Esophagus muscularis mucosa (tissue), 4 donors: ENCODE measurements around the gene TRMU. TPM values are rescaled to one million over a fixed set of nuclear protein-coding genes. Genes with fewer than 3 reads are reported as not detected.
A peak's percentile ranks its signal among the peaks of the same experiment; 100 is the strongest.

Experiments
- DNase-seq: peaks from one replicate; pipeline ENCODE4 v3.0.0-alpha.2; 2017; ENCODE audit errors: extremely low spot score
- H3K27ac ChIP-seq, 4 donors: fragments of 200-600 bp; sonication (generic); replicated peaks in 1 of 4; 1 replicate in 3 of 4; 2 replicates in 1 of 4; pipeline ENCODE4 v1.5.1; 2016 to 2019; ENCODE audit warnings: mild to moderate bottlenecking in 1 of 4
- H3K27me3 ChIP-seq, 4 donors: fragments of 200-600 bp; sonication (generic); one replicate each; pipeline versions ENCODE4 v1.5.1 to v1.6.0; 2016 to 2019
- H3K36me3 ChIP-seq, 4 donors: fragments of 200-600 bp; sonication (generic); one replicate each; pipeline ENCODE4 v1.5.1; 2016 to 2019
- H3K4me1 ChIP-seq, 4 donors: fragments of 200-600 bp; sonication (generic); one replicate each; pipeline ENCODE4 v1.5.1; 2016 to 2019
- H3K4me3 ChIP-seq, 4 donors: fragments of 200-600 bp; sonication (generic); 1 replicate in 2 of 4; 2 replicates in 2 of 4; pipeline ENCODE4 v1.5.1; 2016 to 2019; ENCODE audit warnings: mild to moderate bottlenecking in 4 of 4, moderate library complexity in 1 of 4
- H3K9me3 ChIP-seq, 4 donors: fragments of 200-600 bp; sonication (generic); 1 replicate in 3 of 4; 2 replicates in 1 of 4; pipeline ENCODE4 v1.5.1; 2016 to 2019
- EP300 ChIP-seq: sonication (generic); formaldehyde crosslinking; IDR thresholded peaks from one replicate; pipeline ENCODE4 v1.6.1; 2017; ENCODE audit warnings: antibody characterized with exemption
- POLR2A ChIP-seq: fragments of 450-650 bp; IDR thresholded peaks from one replicate; pipeline ENCODE4 v1.6.1; 2017; ENCODE audit warnings: antibody characterized with exemption, moderate library complexity, mild to moderate bottlenecking, low read depth
- POLR2AphosphoS5 ChIP-seq, 2 donors: sonication (generic); formaldehyde crosslinking; IDR thresholded peaks; one replicate each; pipeline ENCODE4 v1.6.1; 2017; ENCODE audit warnings: antibody characterized with exemption in 2 of 2
- WGBS: methylation state at CpG from one replicate; pipeline ENCODE4 v1.1.5; 2018; 5-methylcytosine and 5-hydroxymethylcytosine counted together
- intact Hi-C: fragments of 100-400 bp; cut with DNase I; formaldehyde crosslinking; loops from one replicate; pipeline ENCODE4 v1.15.1; 2023
- total RNA-seq, 4 donors: library from RNA; depleted of rRNA; stranded (reverse); fragments of >200 nt; gene quantifications; one replicate each; pipeline versions ENCODE4 v1.1.0 to v1.2.1, GENCODE V29; 2016
- TF ChIP-seq, protein P1 (sequence below), 3 experiments: fragments of 200-600 bp in 2 of 3; fragments of 450-650 bp in 1 of 3; sonication (generic) in 2 of 3; IDR thresholded peaks; one replicate each; pipeline ENCODE4 v1.5.1; 2017 to 2019; ENCODE audit warnings: antibody characterized with exemption in 3 of 3, mild to moderate bottlenecking in 2 of 3, moderate library complexity in 1 of 3

The TRMU gene
- total RNA-seq, 4 donors from 2014 or later: 18.1 to 23.6 (median 20.6) TPM

DNA sequence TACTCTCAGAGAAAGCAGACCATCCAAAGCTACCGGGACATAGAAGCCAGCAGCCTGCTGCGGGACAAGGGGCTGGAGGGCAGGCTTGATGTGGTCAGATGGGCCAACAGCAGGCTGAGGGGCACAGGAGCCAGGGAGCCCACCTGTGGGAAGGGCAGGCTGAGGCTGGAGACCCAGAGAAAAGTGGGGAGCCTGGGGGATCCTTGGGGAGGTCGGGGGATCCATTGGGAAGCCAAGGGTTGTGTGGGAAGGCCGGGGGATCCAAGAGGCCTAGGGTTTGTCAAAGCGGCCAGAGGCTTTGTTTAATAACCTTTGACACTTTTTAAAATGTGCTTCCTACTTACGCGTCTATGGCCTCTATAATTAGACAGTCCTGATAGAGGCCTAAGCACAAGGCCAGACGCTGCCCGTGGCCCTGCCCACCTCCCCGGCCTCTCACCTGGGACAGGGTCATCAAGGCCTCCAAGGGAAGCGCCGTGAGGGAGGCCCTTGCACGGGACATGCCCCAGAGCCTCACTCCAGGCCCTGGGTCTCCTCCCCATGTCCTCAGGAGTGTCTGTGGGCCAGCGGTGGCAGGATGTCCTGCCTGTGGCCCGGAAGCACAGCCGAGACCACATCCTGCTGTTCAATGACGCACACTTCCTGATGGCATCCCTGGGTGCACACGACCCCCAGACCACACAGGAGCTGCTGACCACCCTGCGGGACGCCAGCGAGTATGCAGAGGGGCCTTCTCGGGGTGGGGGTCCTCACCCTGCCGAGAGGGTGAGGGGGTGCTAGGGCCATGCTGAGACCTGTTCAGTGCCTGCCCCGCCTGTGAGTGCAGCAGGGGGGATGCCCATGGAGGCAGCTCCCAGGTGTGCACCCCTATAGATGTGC, 47.4 kb upstream of the TRMU start:
- Histone ChIP-seq H3K27me3 (no peaks in the 10 kb centered on the region), H3K9me3 (peaks cover 0 to 7% (median 0%) of the 10 kb centered on the region in 4 donors), H3K36me3 (peaks cover 39 to 100% (median 85%) of the 10 kb centered on the region in 4 donors), H3K27ac (peak overlapping the region in 2 of 4 donors; percentile 31 to 50), H3K4me3 (peak overlapping the region in 2 of 4 donors; percentile 10 to 31), H3K4me1 (peaks cover 0 to 30% (median 3%) of the 10 kb centered on the region in 4 donors)
- no peak for TF ChIP-seq EP300
- TF ChIP-seq, protein P1, sequence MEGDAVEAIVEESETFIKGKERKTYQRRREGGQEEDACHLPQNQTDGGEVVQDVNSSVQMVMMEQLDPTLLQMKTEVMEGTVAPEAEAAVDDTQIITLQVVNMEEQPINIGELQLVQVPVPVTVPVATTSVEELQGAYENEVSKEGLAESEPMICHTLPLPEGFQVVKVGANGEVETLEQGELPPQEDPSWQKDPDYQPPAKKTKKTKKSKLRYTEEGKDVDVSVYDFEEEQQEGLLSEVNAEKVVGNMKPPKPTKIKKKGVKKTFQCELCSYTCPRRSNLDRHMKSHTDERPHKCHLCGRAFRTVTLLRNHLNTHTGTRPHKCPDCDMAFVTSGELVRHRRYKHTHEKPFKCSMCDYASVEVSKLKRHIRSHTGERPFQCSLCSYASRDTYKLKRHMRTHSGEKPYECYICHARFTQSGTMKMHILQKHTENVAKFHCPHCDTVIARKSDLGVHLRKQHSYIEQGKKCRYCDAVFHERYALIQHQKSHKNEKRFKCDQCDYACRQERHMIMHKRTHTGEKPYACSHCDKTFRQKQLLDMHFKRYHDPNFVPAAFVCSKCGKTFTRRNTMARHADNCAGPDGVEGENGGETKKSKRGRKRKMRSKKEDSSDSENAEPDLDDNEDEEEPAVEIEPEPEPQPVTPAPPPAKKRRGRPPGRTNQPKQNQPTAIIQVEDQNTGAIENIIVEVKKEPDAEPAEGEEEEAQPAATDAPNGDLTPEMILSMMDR (IDR thresholded peaks at IDR 0.05): no peak
- TF ChIP-seq POLR2AphosphoS5 (IDR thresholded peaks at IDR 0.05): peak; percentile 19 to 30
- intact Hi-C loops: no loop called here
- DNase-seq: no peak
- 66% methylated on average over 20 of the region's 24 CpGs for WGBS

DNA sequence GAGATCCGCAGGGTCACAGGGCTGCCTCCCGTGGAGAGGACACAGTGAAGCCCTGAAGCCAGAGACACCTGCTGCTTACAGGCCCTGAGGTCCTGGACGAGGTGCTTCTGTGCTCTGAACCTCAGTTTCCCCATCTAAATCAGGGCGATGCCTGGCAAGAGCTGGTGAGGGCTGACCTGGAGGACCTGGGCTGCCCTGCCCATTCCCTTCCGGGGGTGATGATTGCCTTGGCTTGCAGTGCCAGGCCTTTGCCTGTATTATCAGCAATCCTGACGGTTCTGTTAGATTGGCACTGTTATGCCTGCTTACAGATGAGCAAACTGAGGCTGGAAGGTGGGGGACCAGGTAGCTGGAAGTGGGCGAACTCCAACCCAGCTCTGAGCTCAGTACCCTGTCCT, 46.7 kb upstream of the TRMU start:
- 100% methylated on average over 3 of the region's 7 CpGs for WGBS
- Histone ChIP-seq H3K36me3 (peaks cover 35 to 100% (median 85%) of the 10 kb centered on the region in 4 donors), H3K4me1 (peaks cover 0 to 30% (median 3%) of the 10 kb centered on the region in 4 donors), H3K27me3 (no peaks in the 10 kb centered on the region), H3K4me3 (no peak overlapping the region), H3K9me3 (peaks cover 0 to 7% (median 0%) of the 10 kb centered on the region in 4 donors), H3K27ac (peak overlapping the region in 1 of 4 donors; percentile 50)
- intact Hi-C loops: no loop called here
- no peak for TF ChIP-seq POLR2AphosphoS5 (IDR thresholded peaks at IDR 0.05)
- TF ChIP-seq, protein P1 (IDR thresholded peaks at IDR 0.05): no peak
- no peak for TF ChIP-seq POLR2A
- no peak for TF ChIP-seq EP300
- no peak for DNase-seq

DNA sequence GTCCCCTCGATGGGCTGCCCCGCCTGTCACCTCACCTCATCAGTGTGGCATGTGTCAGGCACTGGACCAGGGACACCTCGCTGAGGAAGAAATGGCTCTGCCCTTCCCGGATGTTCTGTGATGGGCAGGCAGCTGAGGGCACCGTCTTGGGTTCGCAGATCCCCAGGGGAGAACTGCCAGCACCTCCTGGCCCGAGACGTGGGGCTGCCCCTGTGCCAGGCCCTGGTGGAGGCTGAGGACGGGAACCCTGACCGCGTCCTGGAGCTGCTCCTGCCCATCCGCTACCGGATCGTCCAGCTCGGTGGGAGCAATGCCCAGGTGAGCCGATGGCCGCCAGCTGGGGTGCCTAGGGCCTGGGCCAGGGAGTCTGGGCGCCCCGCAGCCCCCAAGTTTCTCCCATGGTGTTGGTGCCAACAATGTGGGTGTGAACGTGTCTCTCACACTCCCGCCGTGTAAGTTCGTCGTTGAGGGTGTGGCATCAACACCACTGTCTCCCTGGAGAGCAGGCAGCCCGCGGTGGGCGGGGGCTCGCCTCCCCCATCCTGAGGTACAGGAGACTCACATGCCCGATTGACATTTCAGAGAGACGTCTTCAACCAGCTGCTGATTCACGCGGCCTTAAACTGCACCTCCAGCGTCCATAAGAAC, 46.1 kb upstream of the TRMU start:
- DNase-seq: no peak
- Histone ChIP-seq H3K36me3 (peaks cover 29 to 95% (median 82%) of the 10 kb centered on the region in 4 donors), H3K4me3 (no peak overlapping the region), H3K27me3 (no peaks in the 10 kb centered on the region), H3K9me3 (peaks cover 0 to 7% (median 0%) of the 10 kb centered on the region in 4 donors), H3K4me1 (peaks cover 0 to 30% (median 3%) of the 10 kb centered on the region in 4 donors), H3K27ac (no peak overlapping the region)
- TF ChIP-seq, protein P1 (IDR thresholded peaks at IDR 0.05): no peak
- TF ChIP-seq EP300 (no peak), POLR2AphosphoS5 (IDR thresholded peaks at IDR 0.05) (no peak), POLR2A (no peak)
- 88% methylated on average over 29 of the region's 33 CpGs for WGBS
- intact Hi-C loops: no loop called here

DNA sequence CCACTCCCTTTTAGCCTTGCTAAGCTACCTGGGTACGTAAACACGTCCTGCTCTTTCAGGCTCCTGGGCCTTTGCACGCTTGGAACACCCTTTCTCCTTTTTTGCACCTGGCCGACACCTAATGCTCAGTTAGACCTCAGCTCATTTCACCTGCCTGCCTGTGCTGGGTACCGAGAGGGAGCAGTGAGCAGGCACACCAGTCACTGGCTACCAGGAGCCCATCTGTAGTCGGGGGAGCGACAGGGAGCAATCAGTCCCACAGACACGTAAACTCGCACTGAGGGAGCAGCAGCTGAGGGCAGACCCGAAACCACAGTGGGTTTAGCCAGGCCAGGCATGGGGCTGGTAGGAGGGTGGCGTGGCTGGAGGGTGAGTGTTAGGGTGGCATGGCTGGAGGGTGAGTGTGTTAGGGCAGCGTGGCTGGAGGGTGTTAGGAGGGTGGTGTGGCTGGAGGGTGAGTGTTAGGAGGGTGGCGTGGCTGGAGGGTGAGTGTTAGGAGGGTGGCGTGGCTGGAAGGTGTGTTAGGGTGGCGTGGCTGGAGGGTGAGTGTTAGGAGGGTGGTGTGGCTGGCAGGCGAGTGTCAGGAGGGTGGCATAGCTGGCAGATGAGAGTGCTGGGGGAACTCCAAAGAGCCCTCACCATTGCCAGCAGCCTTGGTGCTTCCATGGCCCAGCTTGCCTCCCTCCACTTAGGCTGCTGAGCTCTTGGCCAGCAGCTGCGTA, 45.2 kb upstream of the TRMU start:
- WGBS: 95% methylated on average over 17 of the region's 17 CpGs

More for the DNA sequence above, 45.2 kb upstream of the TRMU start:
- Histone ChIP-seq H3K36me3 (peaks cover 22 to 86% (median 73%) of the 10 kb centered on the region in 4 donors), H3K4me1 (peaks cover 0 to 30% (median 3%) of the 10 kb centered on the region in 4 donors), H3K9me3 (peaks cover 0 to 7% (median 0%) of the 10 kb centered on the region in 4 donors), H3K27me3 (no peaks in the 10 kb centered on the region), H3K4me3 (no peak overlapping the region), H3K27ac (no peak overlapping the region)
- intact Hi-C loops: no loop called here
- DNase-seq: no peak
- TF ChIP-seq POLR2AphosphoS5 (IDR thresholded peaks at IDR 0.05) (no peak), POLR2A (no peak), EP300 (no peak)
- TF ChIP-seq, protein P1 (IDR thresholded peaks at IDR 0.05): no peak
